ENCODE data around the gene RFX2.

Gene RFX2

GRCh38 chr19:6070720-6071485 lies 39.4 kb downstream of the RFX2 start:
- DNase-seq (ENCODE audit: low spot score): peak; percentile 68
- Histone ChIP-seq H3K27ac (peak overlapping the region; percentile 69 to 88), H3K4me3 (peak overlapping the region; percentile 10)
- no peak for TF ChIP-seq CTCF (IDR thresholded peaks at IDR 0.05)

- no peak overlapping the region for H3K4me3 ChIP-seq
- peak; percentile 52 for DNase-seq (ENCODE audit: low spot score)
- TF ChIP-seq CTCF (IDR thresholded peaks at IDR 0.05): no peak
- H3K27ac ChIP-seq: peak overlapping the region; percentile 69 to 88
Observed at GRCh38 chr19:6070207-6070681, 40.1 kb downstream of the RFX2 start.

GRCh38 chr19:6069268-6069791 lies 41.0 kb downstream of the RFX2 start:
- no peak overlapping the region for H3K4me3 ChIP-seq
- DNase-seq (ENCODE audit: low spot score): peak; percentile 36
- peak overlapping the region; percentile 89 to 95 for H3K27ac ChIP-seq
- no peak for TF ChIP-seq CTCF (IDR thresholded peaks at IDR 0.05)

- Histone ChIP-seq H3K27ac (peak overlapping the region; percentile 89 to 95), H3K4me3 (no peak overlapping the region)
- DNase-seq (ENCODE audit: low spot score): peak; percentile 72
- no peak for TF ChIP-seq CTCF (IDR thresholded peaks at IDR 0.05)
Observed at GRCh38 chr19:6068711-6069110, 41.6 kb downstream of the RFX2 start.

- peak; percentile 67 for DNase-seq (ENCODE audit: low spot score)
- TF ChIP-seq CTCF (IDR thresholded peaks at IDR 0.05): no peak
Observed at GRCh38 chr19:6067975-6068374, 42.3 kb downstream of the RFX2 start.

GRCh38 chr19:6066661-6067646 lies 43.3 kb downstream of the RFX2 start:
- peak; percentile 97 for DNase-seq (ENCODE audit: low spot score)
- Histone ChIP-seq H3K27ac (peak overlapping the region; percentile 89 to 95), H3K4me3 (peak overlapping the region; percentile 47)

More at GRCh38 chr19:6067975-6068374, 42.3 kb downstream of the RFX2 start:
- H3K27ac ChIP-seq: peak overlapping the region; percentile 89 to 95
- no peak overlapping the region for H3K4me3 ChIP-seq

More at GRCh38 chr19:6066661-6067646, 43.3 kb downstream of the RFX2 start:
- TF ChIP-seq CTCF (IDR thresholded peaks at IDR 0.05): no peak
